Calu3 (cell line): ENCODE data around the gene PAX8. TPM values are rescaled to one million over a fixed set of nuclear protein-coding genes. Genes with fewer than 3 reads are reported as not detected.
A peak's percentile ranks its signal among the peaks of the same experiment; 100 is the strongest.

Source experiments
- BruUV-seq: library from RNA; stranded (reverse); fragments of 400-500 nt; replicated peaks from 2 replicates; lab custom pipeline; 2021; lab: Mats Ljungman, UMichigan
- CTCF ChIA-PET: fragments of 300-600 bp; sonication (Branson Sonifier 250); formaldehyde crosslinking; loops from one replicate; lab custom pipeline; 2022; ENCODE audit warnings: antibody characterized with exemption; lab: Charles Lee
- DNase-seq: peaks from one replicate; pipeline ENCODE4 v3.0.0; 2022
- H3K27ac Mint-ChIP-seq: one replicate; pipeline ENCODE4 v1.8.0; 2022; ENCODE audit warnings: mixed read lengths; ENCODE audit not compliant: unreplicated experiment
- H3K27me3 Mint-ChIP-seq: one replicate; pipeline ENCODE4 v1.8.0; 2022; ENCODE audit warnings: mixed read lengths; ENCODE audit not compliant: unreplicated experiment
- H3K36me3 Mint-ChIP-seq: one replicate; pipeline ENCODE4 v1.8.0; 2022; ENCODE audit warnings: mild to moderate bottlenecking, moderate library complexity, mixed read lengths; ENCODE audit not compliant: insufficient read depth, unreplicated experiment
- H3K4me1 Mint-ChIP-seq: one replicate; pipeline ENCODE4 v1.8.0; 2022; ENCODE audit warnings: mild to moderate bottlenecking, low read depth, mixed read lengths; ENCODE audit not compliant: unreplicated experiment
- H3K4me3 Mint-ChIP-seq: one replicate; pipeline ENCODE4 v1.8.0; 2022; ENCODE audit warnings: mild to moderate bottlenecking, low read depth, moderate library complexity, mixed read lengths; ENCODE audit not compliant: unreplicated experiment
- H3K9me3 Mint-ChIP-seq: one replicate; pipeline ENCODE4 v1.8.0; 2022; ENCODE audit warnings: low read depth, mixed read lengths; ENCODE audit not compliant: unreplicated experiment
- intact Hi-C: fragments of 100-400 bp; cut with micrococcal nuclease; formaldehyde crosslinking; loops from one replicate; pipeline ENCODE4 v1.10.0; 2022; ENCODE audit not compliant: unreplicated experiment
- total RNA-seq: library from RNA; stranded (reverse); gene quantifications from 2 replicates; pipeline ENCODE4 v1.2.3, GENCODE V29; 2022
- TF ChIP-seq, protein P1 (sequence below): fragments of 200-600 bp; IDR thresholded peaks from one replicate; pipeline ENCODE4 v1.8.0; 2022; ENCODE audit warnings: antibody characterized with exemption; ENCODE audit not compliant: unreplicated experiment

PAX8 gene
- total RNA-seq, 1 experiment from 2014 or later, result 12.2 TPM

DNA sequence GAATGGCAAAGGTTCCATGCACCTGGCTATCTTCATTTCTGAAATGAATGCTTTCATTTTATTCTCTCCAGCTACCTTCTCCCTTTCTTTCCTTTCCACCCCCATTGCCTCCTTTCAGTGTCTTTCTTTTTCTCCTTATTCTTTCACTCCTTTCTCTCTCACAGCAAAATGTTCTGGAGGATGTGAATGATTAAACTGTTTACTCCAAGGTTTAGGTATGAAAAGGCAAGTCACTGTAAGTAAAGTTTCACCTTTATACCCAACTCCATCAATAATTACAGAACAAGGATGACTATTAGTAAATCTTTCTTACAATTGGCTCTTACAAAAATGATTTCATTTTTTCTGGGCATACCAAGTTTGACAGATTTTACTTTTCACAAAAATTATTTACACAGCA, 4.3 kb downstream of the PAX8 start:
- H3K4me1 Mint-ChIP-seq, result peaks cover 30% of the 10 kb centered on the region
- H3K27me3 Mint-ChIP-seq, result no peaks in the 10 kb centered on the region
- peaks cover 36% of the 10 kb centered on the region for H3K36me3 Mint-ChIP-seq
- CTCF ChIA-PET, result interaction anchor here (2.0 kb wide), 1 partner anchor 8 kb away, joined by 7 read pairs; no protein-coding TSS in a partner anchor
- H3K4me3 Mint-ChIP-seq, result peak overlapping the region; percentile 44
- TF ChIP-seq, protein P1, sequence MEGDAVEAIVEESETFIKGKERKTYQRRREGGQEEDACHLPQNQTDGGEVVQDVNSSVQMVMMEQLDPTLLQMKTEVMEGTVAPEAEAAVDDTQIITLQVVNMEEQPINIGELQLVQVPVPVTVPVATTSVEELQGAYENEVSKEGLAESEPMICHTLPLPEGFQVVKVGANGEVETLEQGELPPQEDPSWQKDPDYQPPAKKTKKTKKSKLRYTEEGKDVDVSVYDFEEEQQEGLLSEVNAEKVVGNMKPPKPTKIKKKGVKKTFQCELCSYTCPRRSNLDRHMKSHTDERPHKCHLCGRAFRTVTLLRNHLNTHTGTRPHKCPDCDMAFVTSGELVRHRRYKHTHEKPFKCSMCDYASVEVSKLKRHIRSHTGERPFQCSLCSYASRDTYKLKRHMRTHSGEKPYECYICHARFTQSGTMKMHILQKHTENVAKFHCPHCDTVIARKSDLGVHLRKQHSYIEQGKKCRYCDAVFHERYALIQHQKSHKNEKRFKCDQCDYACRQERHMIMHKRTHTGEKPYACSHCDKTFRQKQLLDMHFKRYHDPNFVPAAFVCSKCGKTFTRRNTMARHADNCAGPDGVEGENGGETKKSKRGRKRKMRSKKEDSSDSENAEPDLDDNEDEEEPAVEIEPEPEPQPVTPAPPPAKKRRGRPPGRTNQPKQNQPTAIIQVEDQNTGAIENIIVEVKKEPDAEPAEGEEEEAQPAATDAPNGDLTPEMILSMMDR, result no peak
- peak overlapping the region; percentile 91 for H3K27ac Mint-ChIP-seq
- no TSS peak for BruUV-seq
- H3K9me3 Mint-ChIP-seq, result no peaks in the 10 kb centered on the region
- no peak for DNase-seq
- intact Hi-C loops, result no loop called here

DNA sequence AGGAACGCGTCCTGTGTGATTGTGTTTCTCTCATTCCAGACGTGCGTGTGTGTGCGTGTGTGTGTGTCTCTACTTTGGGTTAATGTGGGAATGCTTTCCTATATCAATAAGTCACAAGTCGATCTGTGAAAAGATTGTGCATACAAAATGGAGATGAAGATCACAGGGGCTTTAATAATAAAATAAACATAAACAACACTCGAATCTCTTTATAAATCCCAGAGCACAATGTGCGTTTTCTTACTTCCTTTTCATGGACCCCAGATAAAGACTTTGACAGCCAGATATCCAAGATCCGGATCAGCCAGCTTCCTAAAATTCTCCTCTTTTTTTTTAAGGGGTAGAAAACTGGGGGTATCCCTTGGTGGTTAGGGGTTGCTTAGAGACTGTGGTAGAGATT, 4.7 kb downstream of the PAX8 start:
- TSS peak; percentile 93 for BruUV-seq
- Mint-ChIP-seq H3K27ac (peak overlapping the region; percentile 91), H3K36me3 (peaks cover 31% of the 10 kb centered on the region), H3K4me3 (peak overlapping the region; percentile 44), H3K4me1 (peaks cover 25% of the 10 kb centered on the region), H3K9me3 (no peaks in the 10 kb centered on the region), H3K27me3 (no peaks in the 10 kb centered on the region)
- DNase-seq, result no peak
- CTCF ChIA-PET, result interaction anchor here (1.3 to 2.0 kb wide), 6 partner anchors 8 to 96 kb away, joined by 3 to 10 read pairs (median 6); no protein-coding TSS in a partner anchor
- TF ChIP-seq, protein P1, result no peak
- intact Hi-C loops, result no loop called here

DNA sequence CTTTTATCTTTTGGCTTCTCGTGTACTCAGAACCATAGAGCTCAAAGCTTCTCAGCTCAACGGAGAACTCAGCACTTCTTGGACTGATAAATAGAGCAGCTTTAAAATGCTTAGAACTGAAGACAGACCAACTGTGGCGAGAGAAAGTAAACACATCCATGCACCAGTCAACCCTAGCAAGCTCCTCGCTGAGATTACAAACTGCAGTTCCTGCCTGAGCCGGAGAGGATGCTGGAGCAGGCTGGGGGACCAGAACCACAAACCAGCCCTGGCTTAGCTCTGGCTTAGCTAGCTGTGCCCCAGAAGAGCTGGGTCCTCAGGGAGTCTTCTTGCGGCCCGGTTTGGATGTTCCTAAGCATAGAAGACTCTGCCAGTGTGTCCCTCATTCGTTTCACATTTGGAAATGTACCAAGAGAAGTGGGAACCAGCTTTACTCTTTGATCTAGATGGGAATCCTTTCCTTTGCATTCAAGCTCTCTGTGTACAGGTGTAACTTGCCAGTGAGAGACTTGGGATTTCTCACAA, 5.6 kb downstream of the PAX8 start:
- no peak overlapping the region for H3K4me3 Mint-ChIP-seq
- peaks cover 17% of the 10 kb centered on the region for H3K4me1 Mint-ChIP-seq
- TF ChIP-seq, protein P1, result peak; percentile 29
- H3K9me3 Mint-ChIP-seq, result no peaks in the 10 kb centered on the region
- intact Hi-C loops, result no loop called here
- CTCF ChIA-PET, result interaction anchor here (0.7 to 2.0 kb wide), 9 partner anchors 9 to 97 kb away, joined by 3 to 10 read pairs (median 4); no protein-coding TSS in a partner anchor
- H3K27ac Mint-ChIP-seq, result peak overlapping the region; percentile 91
- no peaks in the 10 kb centered on the region for H3K27me3 Mint-ChIP-seq
- peak; percentile 61 for DNase-seq
- no TSS peak for BruUV-seq
- H3K36me3 Mint-ChIP-seq, result peaks cover 26% of the 10 kb centered on the region

DNA sequence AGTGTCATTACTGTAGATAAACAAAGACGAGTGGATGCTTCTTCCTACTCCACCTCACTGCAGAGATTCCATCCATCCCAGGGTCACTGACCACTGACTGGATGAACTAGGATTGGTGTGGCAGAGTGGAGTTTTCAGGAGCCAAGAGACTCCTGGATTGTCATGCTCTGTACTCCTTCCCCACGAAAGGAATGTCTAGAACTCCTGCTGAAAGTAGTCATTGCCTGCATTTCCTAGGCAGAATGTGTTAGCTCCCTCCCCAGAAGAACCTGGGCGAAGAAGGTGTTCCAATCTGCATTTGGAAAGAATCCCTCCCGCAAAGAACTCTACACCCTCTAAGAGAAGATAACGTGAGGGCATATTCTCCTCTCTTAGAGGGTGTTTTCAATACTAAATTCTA, 6.2 kb downstream of the PAX8 start:
- peaks cover 17% of the 10 kb centered on the region for H3K4me1 Mint-ChIP-seq
- CTCF ChIA-PET, result interaction anchor here (0.7 to 2.0 kb wide), 8 partner anchors 10 to 98 kb away, joined by 3 to 10 read pairs (median 4); no protein-coding TSS in a partner anchor
- BruUV-seq, result no TSS peak
- peaks cover 26% of the 10 kb centered on the region for H3K36me3 Mint-ChIP-seq
- no peaks in the 10 kb centered on the region for H3K27me3 Mint-ChIP-seq
- no peak overlapping the region for H3K4me3 Mint-ChIP-seq
- no peaks in the 10 kb centered on the region for H3K9me3 Mint-ChIP-seq
- intact Hi-C loops, result no loop called here
- peak overlapping the region; percentile 91 for H3K27ac Mint-ChIP-seq
- TF ChIP-seq, protein P1, result no peak
- no peak for DNase-seq
